NT2/D1 (cell line): Measurements from ENCODE around the gene ZNF485.
A peak's percentile ranks its signal among the peaks of the same experiment; 100 is the strongest.
"Not testable (repeated sequence)": the region's sequence is repeated elsewhere in the genome, so short reads cannot be mapped to it uniquely, and the experiment has no call there.

Source experiments
- DNase-seq: peaks from one replicate; pipeline ENCODE4 v3.0.0-alpha.2; 2011; ENCODE audit warnings: low read depth, low spot score
- H3K27me3 ChIP-seq: 2 replicates; pipeline ENCODE4 v1.6.0; 2011; ENCODE audit warnings: mild to moderate bottlenecking; ENCODE audit not compliant: insufficient read length, insufficient read depth
- H3K36me3 ChIP-seq: 2 replicates; pipeline ENCODE4 v1.6.1; 2011; ENCODE audit warnings: mild to moderate bottlenecking, low read length, mixed read lengths; ENCODE audit not compliant: insufficient read depth, insufficient read length
- H3K4me1 ChIP-seq: 2 replicates; pipeline ENCODE4 v1.5.1; 2011; ENCODE audit not compliant: insufficient read depth, insufficient read length
- H3K4me3 ChIP-seq: 2 replicates; pipeline ENCODE4 v1.5.1; 2011; ENCODE audit warnings: low read depth; ENCODE audit not compliant: insufficient read length
- H3K9ac ChIP-seq: 2 replicates; pipeline ENCODE4 v1.6.0; 2011; ENCODE audit warnings: low read depth; ENCODE audit not compliant: insufficient read length
- H3K9me3 ChIP-seq: 2 replicates; pipeline ENCODE4 v1.5.1; 2011; ENCODE audit warnings: mild to moderate bottlenecking, low read length; ENCODE audit not compliant: insufficient read depth
- SUZ12 ChIP-seq: IDR thresholded peaks from 2 replicates; pipeline ENCODE4 v1.6.1; 2011; ENCODE audit not compliant: insufficient read length, insufficient read depth; ENCODE audit errors: extremely low read depth
- YY1 ChIP-seq: IDR thresholded peaks from 2 replicates; pipeline ENCODE4 v1.6.1; 2011; ENCODE audit not compliant: insufficient read length, insufficient read depth
- ZNF274 ChIP-seq: IDR thresholded peaks from 2 replicates; pipeline ENCODE4 v1.6.1; 2011; ENCODE audit warnings: mild to moderate bottlenecking, low read depth, low read length

The ZNF485 gene

DNA sequence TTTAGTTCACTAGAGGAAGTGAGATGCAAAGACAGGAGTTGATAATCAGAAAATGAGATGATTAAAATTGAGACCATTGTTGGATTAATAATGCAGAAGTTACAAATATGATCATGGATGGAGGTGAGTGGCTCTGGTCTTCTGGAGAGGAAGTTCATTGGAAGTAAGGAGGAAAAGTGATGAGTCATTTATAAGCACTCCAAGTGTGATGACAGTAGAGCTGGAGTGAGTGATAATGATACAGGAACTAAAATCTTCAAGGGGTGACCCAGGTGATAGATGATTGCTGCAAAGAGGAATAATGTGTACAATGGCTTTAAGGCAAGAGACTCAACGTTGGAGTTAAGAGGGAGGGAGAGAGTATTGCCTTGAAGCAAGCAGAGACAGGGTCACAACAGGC lies 21.7 kb downstream of the ZNF485 start:
- Histone ChIP-seq H3K9ac (no peak overlapping the region), H3K27me3 (no peaks in the 10 kb centered on the region), H3K36me3 (no peaks in the 10 kb centered on the region), H3K4me3 (no peak overlapping the region), H3K4me1 (no peaks in the 10 kb centered on the region), H3K9me3 (no peaks in the 10 kb centered on the region)
- no peak for DNase-seq
- TF ChIP-seq SUZ12: no peak
- no peak for TF ChIP-seq ZNF274

DNA sequence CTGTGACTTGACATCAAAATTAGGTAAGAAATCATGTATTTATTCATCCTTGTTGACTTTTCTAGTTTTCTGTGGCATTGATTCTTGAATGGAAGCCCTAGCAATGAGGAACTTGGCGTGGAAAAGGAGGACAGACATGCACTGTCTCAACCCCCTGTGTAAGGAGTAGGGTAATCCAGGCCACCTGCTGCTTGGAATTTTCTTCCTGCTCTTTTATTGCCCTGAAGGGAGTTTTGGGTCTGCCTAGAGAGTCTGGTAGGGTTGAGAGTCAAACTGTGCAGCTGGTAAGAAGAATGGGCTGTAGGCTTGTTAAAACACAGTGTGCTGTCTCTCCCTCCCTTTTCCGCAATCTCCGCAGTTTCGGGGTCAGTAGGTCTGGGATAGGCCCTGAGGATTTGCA lies 22.7 kb downstream of the ZNF485 start:
- no peak for DNase-seq
- Histone ChIP-seq H3K4me1 (no peaks in the 10 kb centered on the region), H3K36me3 (no peaks in the 10 kb centered on the region), H3K9ac (no peak overlapping the region), H3K4me3 (no peak overlapping the region), H3K27me3 (no peaks in the 10 kb centered on the region), H3K9me3 (no peaks in the 10 kb centered on the region)
- TF ChIP-seq YY1: no peak
- TF ChIP-seq ZNF274: no peak
- no peak for TF ChIP-seq SUZ12

DNA sequence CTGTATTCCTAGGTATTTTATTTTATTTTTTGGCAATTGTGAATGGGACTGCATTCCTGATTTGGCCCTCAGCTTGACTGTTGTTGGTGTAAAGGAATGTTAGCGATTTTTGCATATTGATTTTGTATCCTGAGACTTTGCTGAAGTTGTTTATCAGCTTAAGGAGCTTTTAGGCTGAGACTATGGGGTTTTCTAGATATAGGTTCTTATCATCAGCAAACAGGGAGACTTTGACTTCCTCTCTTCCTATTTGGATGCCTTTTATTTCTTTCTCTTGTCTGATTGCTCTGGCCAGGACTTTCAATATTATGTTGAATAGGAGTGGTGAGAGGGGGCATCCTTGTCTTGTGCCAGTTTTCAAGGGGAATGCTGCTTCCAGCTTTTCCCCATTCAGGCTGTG lies 29.6 kb downstream of the ZNF485 start:
- not testable (repeated sequence) for H3K27me3 ChIP-seq, H3K4me3 ChIP-seq, H3K4me1 ChIP-seq, DNase-seq, H3K9me3 ChIP-seq, H3K36me3 ChIP-seq, H3K9ac ChIP-seq

DNA sequence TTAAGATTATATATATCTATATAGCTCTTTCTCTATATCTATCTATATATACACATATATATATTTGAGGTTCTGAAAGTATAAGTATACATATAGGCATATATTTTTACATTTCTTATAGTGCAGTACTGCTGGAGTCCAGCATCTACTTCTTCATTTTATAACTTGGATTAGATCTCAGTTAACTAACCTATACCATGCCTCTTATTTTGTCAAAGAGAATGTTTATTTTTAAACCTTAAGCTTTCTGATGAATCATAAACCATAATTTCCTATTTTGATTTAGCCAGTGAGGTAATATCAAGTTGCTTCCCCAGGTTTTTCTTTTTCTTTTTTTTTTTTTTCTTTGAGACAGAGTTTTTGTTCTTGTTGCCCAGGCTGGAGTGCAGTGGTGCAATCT lies 34.4 kb downstream of the ZNF485 start:
- H3K9ac ChIP-seq: no peak overlapping the region
- H3K4me3 ChIP-seq: no peak overlapping the region
- DNase-seq: no peak
- peaks cover 34% of the 10 kb centered on the region for H3K36me3 ChIP-seq
- no peaks in the 10 kb centered on the region for H3K27me3 ChIP-seq
- H3K9me3 ChIP-seq: peaks cover 37% of the 10 kb centered on the region
- no peaks in the 10 kb centered on the region for H3K4me1 ChIP-seq
- no peak for TF ChIP-seq YY1
- TF ChIP-seq SUZ12: no peak
- no peak for TF ChIP-seq ZNF274

DNA sequence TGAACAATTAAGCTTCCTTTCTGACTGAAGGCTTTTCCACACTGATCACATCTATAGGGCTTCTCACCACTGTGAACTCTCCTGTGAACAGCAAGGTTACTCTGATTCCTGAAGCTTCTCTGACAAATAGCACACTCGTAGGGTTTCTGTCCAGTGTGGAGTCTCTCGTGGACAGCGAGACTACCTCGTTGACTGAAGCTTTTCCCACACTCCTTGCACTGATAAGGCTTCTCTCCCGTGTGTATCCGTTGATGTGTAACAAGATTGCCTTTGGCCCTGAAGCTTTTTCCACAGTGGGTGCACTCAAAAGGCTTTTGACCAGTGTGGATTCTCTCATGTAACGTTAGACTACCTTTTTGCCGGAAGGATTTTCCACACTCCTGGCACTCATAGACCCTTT lies 38.0 kb downstream of the ZNF485 start:
- H3K27me3 ChIP-seq: peaks cover 3% of the 10 kb centered on the region
- TF ChIP-seq YY1 (no peak), ZNF274 (no peak), SUZ12 (no peak)
- no peak for DNase-seq
- H3K36me3 ChIP-seq: peaks cover 40% of the 10 kb centered on the region
- no peak overlapping the region for H3K4me3 ChIP-seq
- H3K9me3 ChIP-seq: peaks cover 59% of the 10 kb centered on the region
- no peak overlapping the region for H3K9ac ChIP-seq
- H3K4me1 ChIP-seq: no peaks in the 10 kb centered on the region

DNA sequence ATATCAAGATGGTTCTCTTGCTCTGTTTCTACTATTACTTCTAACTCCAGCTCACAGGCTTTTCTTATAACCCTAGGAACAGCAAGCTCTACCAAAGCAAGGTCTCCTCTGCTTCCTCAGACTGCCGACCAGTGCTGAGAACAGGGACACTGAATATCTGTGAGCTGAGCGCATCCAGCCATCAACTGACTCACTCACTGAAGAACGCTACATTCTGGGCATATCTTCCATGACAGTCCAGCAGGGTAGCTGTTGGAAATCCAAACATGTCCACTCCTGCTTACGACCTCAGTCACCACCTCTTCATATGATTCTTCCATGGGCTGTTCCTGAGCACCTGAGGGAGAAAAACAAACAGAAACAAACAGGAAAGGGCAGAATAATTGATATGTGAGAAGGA lies 39.6 kb downstream of the ZNF485 start:
- Histone ChIP-seq H3K36me3 (peaks cover 40% of the 10 kb centered on the region), H3K9me3 (peaks cover 59% of the 10 kb centered on the region), H3K27me3 (peaks cover 11% of the 10 kb centered on the region), H3K9ac (no peak overlapping the region), H3K4me1 (no peaks in the 10 kb centered on the region), H3K4me3 (no peak overlapping the region)
- no peak for TF ChIP-seq ZNF274
- no peak for TF ChIP-seq YY1
- TF ChIP-seq SUZ12: no peak
- DNase-seq: no peak

DNA sequence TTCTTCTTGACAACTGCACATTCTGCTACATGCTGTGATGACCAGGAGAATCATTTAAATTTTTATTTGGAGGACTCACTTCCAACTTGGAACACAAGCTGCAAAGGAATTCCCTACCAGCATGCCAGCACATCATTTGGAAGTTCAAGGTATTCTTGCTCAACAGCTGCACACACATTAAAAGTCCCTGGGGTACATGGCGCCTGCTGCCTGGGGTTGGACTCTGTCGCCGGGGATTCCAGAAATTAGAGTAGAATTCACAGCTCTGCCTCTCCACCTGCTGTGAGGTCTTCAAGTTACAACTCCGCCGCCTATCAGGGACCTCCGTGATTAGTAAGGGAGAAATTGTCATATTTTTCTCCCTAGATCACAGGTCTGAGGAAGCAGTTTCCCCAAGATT lies 41.3 kb downstream of the ZNF485 start:
- TF ChIP-seq SUZ12: no peak
- TF ChIP-seq YY1: no peak
- no peak for TF ChIP-seq ZNF274
- no peak for DNase-seq
- Histone ChIP-seq H3K27me3 (peaks cover 11% of the 10 kb centered on the region), H3K9me3 (peaks cover 52% of the 10 kb centered on the region), H3K36me3 (peaks cover 36% of the 10 kb centered on the region), H3K4me3 (peak overlapping the region; percentile 72), H3K9ac (no peak overlapping the region), H3K4me1 (no peaks in the 10 kb centered on the region)

DNA sequence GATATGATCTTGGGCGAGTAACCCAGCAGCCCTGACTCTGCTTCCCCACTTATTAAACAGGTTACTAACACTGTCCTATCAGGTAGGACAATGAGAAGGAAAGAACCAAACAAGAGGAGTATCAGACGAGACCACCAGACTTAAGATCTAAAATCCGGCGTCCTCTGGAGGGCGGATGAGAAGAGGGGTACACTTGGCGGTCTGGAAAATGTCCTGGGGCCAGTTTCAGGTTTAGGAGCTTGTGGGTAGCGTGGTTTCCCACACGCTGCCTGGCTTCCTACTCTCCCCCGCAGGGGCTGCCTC lies 41.8 kb downstream of the ZNF485 start:
- Histone ChIP-seq H3K9ac (peak overlapping the region; percentile 83), H3K9me3 (peaks cover 48% of the 10 kb centered on the region), H3K4me1 (no peaks in the 10 kb centered on the region), H3K4me3 (peak overlapping the region; percentile 72), H3K27me3 (peaks cover 11% of the 10 kb centered on the region), H3K36me3 (peaks cover 31% of the 10 kb centered on the region)
- no peak for TF ChIP-seq ZNF274
- TF ChIP-seq YY1: no peak
- no peak for TF ChIP-seq SUZ12
- no peak for DNase-seq
